ENCODE data around the gene TMEM109. TPM values are rescaled to one million over a fixed set of nuclear protein-coding genes. Genes with fewer than 3 reads are reported as not detected.

The TMEM109 gene
- total and polyA plus RNA-seq, 2 of the 13 experiments (the other 11 are each of a cell fraction or from before 2014, with no cell fraction given) = 7.7 to 18.0 TPM

DNA sequence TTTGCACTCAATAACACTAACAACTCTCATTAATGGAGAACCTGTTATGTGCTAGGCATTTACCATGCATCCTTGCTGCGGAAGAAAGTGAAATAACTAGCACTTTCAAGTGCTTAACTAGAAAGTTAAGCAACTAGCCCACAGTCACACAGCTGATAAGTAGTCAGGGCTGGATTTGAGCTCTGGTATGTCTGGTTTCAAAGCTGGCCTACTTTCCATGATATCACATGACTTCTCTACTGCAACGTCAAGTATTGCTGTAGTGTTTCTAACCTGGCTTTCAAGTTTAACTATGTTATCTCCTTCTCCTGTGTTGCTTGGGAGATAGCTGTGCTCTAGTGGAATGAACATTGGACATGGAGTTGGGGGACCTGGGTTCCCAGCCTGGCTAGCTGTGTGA is 25.9 kb downstream of the TMEM109 start (continued):
- no peak for TF ChIP-seq ZNF607 (CRISPR knock-in tag; IDR thresholded peaks at IDR 0.05; ENCODE audit: borderline replicate concordance)

DNA sequence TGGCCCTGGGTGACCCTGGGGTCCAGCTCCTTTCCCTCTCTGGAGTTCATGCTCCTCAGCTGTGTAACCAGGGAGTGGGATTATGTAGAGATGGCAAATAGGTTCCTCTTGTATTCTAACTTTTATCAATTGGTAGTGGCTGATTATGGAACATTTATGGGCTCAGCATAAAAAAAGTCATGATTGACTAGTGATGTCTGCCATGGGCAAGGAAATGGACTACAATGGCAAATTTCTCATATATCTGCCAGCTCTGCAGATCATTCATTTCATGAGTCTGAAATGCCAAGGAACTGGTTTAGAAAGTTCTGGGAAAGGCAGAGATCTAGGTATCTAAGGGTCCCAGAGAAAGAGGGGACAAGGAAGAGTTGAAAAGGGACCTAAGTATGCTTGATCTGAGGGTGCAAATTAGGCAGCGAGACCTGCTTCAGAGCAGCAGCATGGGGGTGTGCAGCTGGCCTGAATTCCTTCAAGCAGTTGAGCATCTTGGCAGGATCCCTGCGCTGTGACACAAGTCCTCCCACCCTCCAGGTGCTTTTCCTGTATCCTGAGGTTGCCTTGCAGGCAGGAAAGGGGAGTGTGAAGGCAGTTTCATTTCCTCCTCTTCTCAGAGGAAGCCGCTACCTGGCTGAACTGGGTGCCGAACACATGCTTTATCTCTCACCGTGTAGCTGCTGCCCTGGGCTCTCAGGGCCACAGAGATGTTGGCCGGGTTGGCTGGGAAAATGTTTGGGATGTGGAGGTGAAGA is 27.6 kb downstream of the TMEM109 start:
- Histone ChIP-seq H4K20me1 (ENCODE audit: insufficient read depth, low read length) (no peaks in the 10 kb centered on the region), H3K9me3 (ENCODE audit: low read length) (no peaks in the 10 kb centered on the region), H3K27ac (ENCODE audit: extremely low read length, insufficient read depth, low read length) (no peak overlapping the region), H3K36me3 (replicated peaks in 1 of 2; ENCODE audit: control insufficient read depth in 1 of 2, insufficient read depth in 2 of 2, low read length in 2 of 2) (no peaks in the 10 kb centered on the region), H3K27me3 (ENCODE audit: control insufficient read depth in 1 of 2, insufficient read depth in 2 of 2, low read length in 2 of 2) (peaks cover 0 to 2% of the 10 kb centered on the region in 2 experiments; a peak in 2 of 5 replicates), H3K4me2 (ENCODE audit: low read depth, low read length) (no peak overlapping the region), H2AFZ (ENCODE audit: low read length) (no peak overlapping the region), H3K9ac (ENCODE audit: insufficient read depth, low read depth, low read length) (no peak overlapping the region), H3K79me2 (ENCODE audit: insufficient read depth, low read length) (no peaks in the 10 kb centered on the region), H3K4me3 (replicated peaks in 1 of 3; ENCODE audit: insufficient read depth in 1 of 3, low read depth in 2 of 3, low read length in 3 of 3) (no peak overlapping the region), H3K4me1 (ENCODE audit: insufficient read depth, low read length) (no peaks in the 10 kb centered on the region)
- no peak for FAIRE-seq
- WGBS (ENCODE audit: low lambda C conversion rate) = 60% methylated on average over 5 of the region's 6 CpGs
- CTCF ChIA-PET (ENCODE audit: low intra/inter-chr PET ratio, low total read pairs) = no interaction called here
- intact Hi-C loops (cut with micrococcal nuclease; ENCODE audit: unreplicated experiment) (no loop called here), in situ Hi-C loops (cut with HindIII; ENCODE audit: extremely low pct_ligation_motif_present, low pct_unique_long_range_greater_than_20kb) (no loop called here)
- DNase-seq (ENCODE audit: low spot score) = no peak
- TF ChIP-seq, protein P1, sequence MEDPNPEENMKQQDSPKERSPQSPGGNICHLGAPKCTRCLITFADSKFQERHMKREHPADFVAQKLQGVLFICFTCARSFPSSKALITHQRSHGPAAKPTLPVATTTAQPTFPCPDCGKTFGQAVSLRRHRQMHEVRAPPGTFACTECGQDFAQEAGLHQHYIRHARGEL (CRISPR knock-in tag; IDR thresholded peaks at IDR 0.05) = no peak
- TF ChIP-seq ZNF337 (CRISPR knock-in tag; IDR thresholded peaks at IDR 0.05; ENCODE audit: borderline replicate concordance, low read depth) = no peak
- TF ChIP-seq HOXD1 (CRISPR knock-in tag; IDR thresholded peaks at IDR 0.05) = no peak
- no peak for TF ChIP-seq MTA3 (CRISPR knock-in tag; IDR thresholded peaks at IDR 0.05)
- no peak for TF ChIP-seq PLRG1 (conservative IDR thresholded peaks at IDR 0.05)
- POLR2A ChIA-PET = no interaction called here
- ATAC-seq = no peak
- BruUV-seq (replicated peaks) = no TSS peak

DNA sequence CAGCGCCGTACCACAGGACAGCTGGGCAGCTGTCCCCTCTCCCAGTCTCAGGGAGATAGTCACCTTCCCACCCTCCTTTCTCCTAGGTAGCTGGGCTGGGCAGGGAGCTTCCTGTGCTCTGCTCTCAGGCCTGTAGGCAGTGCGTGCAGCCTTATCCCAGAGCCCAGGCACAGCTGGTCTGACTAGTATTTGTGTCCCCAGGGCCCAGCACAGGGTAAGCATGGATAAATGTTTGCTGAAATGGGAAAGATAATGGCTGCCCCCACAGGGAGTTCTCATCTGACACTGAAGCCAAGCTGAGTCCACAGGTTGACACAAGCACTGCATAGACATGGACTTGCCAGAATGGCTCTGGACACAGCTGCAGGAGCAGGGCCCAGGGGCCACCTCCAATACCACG is 28.3 kb downstream of the TMEM109 start:
- no TSS peak for BruUV-seq (replicated peaks)
- no peaks in the 10 kb centered on the region for H3K9me3 ChIP-seq (ENCODE audit: low read length)
- TF ChIP-seq SMARCC2 (IDR thresholded peaks at IDR 0.05) = no peak
- no peak for TF ChIP-seq NAIF1 (CRISPR knock-in tag; IDR thresholded peaks at IDR 0.05; ENCODE audit: borderline replicate concordance)
- TF ChIP-seq ZNF615 (CRISPR knock-in tag; IDR thresholded peaks at IDR 0.05; ENCODE audit: borderline replicate concordance) = no peak
- TF ChIP-seq, protein P2, sequence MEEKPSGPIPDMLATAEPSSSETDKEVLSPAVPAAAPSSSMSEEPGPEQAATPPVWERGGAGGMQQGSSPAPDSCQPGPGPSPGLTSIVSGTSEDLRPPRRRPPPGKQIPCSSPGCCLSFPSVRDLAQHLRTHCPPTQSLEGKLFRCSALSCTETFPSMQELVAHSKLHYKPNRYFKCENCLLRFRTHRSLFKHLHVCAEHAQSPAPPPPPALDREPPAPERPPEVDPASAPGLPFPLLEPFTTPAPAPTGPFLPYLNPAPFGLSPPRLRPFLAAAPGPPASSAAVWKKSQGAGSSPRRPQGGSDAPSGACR (CRISPR knock-in tag; IDR thresholded peaks at IDR 0.05) = no peak
- no peak for TF ChIP-seq ERF (CRISPR knock-in tag; IDR thresholded peaks at IDR 0.05)
- CTCF ChIA-PET (ENCODE audit: low intra/inter-chr PET ratio, low total read pairs) = no interaction called here
- no peak overlapping the region for H3K4me3 ChIP-seq (replicated peaks in 1 of 3; ENCODE audit: insufficient read depth in 1 of 3, low read depth in 2 of 3, low read length in 3 of 3)
- in situ Hi-C loops (cut with HindIII; ENCODE audit: extremely low pct_ligation_motif_present, low pct_unique_long_range_greater_than_20kb) (no loop called here), intact Hi-C loops (cut with micrococcal nuclease; ENCODE audit: unreplicated experiment) (no loop called here)
- H2AFZ ChIP-seq (ENCODE audit: low read length) = no peak overlapping the region
- no peak for FAIRE-seq
- H3K9ac ChIP-seq (ENCODE audit: insufficient read depth, low read depth, low read length) = no peak overlapping the region
- DNase-seq (ENCODE audit: low spot score) = no peak
- no peaks in the 10 kb centered on the region for H3K79me2 ChIP-seq (ENCODE audit: insufficient read depth, low read length)
- 0 out of 3 replicates have a peak, but pooled peaks have one; percentile 12 for ATAC-seq
- H3K4me2 ChIP-seq (ENCODE audit: low read depth, low read length) = no peak overlapping the region
- no peak overlapping the region for H3K27ac ChIP-seq (ENCODE audit: extremely low read length, insufficient read depth, low read length)
- WGBS (ENCODE audit: low lambda C conversion rate) = 24% methylated on average over 3 of the region's 4 CpGs
- no peaks in the 10 kb centered on the region for H3K4me1 ChIP-seq (ENCODE audit: insufficient read depth, low read length)
- H3K36me3 ChIP-seq (replicated peaks in 1 of 2; ENCODE audit: control insufficient read depth in 1 of 2, insufficient read depth in 2 of 2, low read length in 2 of 2) = no peaks in the 10 kb centered on the region
- POLR2A ChIA-PET = no interaction called here
- no peaks in the 10 kb centered on the region for H4K20me1 ChIP-seq (ENCODE audit: insufficient read depth, low read length)
- H3K27me3 ChIP-seq (ENCODE audit: control insufficient read depth in 1 of 2, insufficient read depth in 2 of 2, low read length in 2 of 2) = peaks cover 0 to 2% of the 10 kb centered on the region in 2 experiments; a peak in 2 of 5 replicates
